NCI-H82 treated with DMSO at 0.1 percent for 48 hours (cell line): ENCODE data around the gene MS4A13.
A peak's percentile ranks its signal among the peaks of the same experiment; 100 is the strongest.
"Not testable (repeated sequence)": the region's sequence is repeated elsewhere in the genome, so short reads cannot be mapped to it uniquely, and the experiment has no call there.

Source experiments
- DNase-seq: peaks from one replicate; lab custom pipeline; 2025; ENCODE audit not compliant: unreplicated experiment; lab: John Stamatoyannopoulos, UW

The MS4A13 gene, protein sequence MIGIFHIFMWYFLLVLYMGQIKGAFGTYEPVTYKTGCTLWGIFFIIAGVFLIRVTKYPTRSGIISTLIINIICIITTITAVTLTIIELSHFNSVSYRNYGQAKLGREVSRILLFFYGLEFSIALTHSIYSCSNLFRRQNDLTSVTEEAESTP

DNA sequence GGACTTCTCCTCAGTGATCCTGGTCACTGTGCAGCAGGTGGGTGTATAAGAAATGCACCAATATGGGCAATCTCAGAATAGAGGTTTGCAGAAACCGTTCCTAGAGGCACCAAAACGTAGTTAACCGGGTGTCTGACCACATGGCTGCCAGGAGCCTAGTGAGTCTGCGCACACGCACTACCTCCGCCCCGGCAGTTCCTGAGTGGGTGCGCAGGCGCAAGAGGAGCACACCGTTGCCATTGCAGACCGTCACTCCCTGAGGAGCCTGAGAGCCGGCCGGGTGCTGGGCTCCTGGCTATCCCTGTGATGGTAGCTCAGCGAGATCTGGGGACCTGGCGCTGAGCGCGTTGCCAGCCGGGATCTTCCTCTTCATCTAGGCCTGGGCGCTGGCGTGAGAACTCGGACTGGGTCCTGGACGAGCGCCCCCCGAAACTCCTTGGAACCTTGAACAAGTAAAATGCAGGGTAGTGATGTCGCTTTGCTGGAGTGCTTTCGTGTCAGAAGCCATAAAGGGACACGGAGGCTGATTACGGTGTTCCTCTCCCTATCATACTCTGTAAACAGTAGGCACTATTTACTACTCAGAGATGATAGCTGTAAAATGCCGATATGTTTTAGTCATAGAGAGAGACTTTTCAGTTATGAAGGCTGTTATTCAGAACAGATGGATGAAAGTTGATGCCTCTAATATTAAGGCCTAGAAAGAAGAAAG is at the start of gene MS4A13:
Gene MS4A13, plus strand, starts transcription at position 249 of the 712 bp plus-strand sequence. CDS start 2,692 bp downstream, outside the sequence.
- DNase-seq, result no peak

DNA sequence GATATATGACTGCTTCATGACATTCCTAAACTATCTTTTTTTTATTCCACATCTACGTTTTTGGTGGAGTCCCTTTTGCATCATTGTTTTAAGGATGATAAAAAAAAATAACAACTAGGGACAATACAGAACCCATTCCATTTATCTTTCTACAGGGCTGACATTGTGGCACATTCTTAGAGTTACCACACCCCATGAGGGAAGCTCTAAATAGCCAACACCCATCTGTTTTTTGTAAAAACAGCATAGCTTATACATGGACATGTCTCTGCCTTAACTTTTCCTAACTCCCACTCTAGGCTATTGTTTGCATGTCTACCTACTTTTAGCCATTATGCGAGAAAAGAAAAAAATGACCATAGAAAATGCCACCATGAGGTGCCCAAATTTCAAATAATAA is 46.4 kb upstream of the MS4A13 start:
- no peak for DNase-seq

DNA sequence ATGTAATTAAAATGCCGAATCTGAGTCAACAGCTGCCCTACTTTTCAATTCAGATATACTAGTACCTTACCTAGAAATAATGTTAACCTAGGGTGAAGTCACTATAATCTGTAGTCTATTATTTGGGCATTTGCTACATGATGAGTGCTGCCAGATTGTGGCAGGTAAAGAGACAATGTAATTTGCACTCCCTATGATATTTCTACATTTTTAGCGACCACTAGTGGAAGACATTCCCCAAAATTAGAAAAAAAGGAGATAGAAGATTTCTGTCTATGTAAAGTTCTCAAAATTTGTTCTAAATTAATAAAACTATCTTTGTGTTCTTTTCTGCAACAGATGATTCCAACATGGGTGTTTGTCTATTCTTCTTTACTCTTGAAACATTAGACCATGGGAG is 45.5 kb upstream of the MS4A13 start:
- no peak for DNase-seq

DNA sequence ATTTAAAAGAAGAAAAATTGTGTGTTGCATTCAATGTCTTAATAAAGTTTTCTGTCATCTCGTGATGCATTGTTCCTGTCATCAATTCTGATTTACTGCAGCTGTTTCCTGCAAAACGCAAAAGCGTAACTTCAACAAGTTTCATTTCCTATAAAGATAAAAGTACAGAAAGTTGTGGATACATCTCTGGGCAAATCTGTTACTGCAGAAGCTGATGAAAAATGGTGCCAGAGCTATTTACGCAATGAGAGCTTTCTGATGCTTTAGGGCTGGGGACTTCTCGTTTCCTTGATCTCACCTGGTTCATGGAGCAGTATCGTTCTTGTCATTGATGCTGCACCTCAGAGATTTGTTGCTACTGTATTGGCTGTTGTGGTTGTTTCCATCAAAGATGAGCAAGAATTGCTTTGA is 38.2 kb upstream of the MS4A13 start:
- DNase-seq, result no peak

DNA sequence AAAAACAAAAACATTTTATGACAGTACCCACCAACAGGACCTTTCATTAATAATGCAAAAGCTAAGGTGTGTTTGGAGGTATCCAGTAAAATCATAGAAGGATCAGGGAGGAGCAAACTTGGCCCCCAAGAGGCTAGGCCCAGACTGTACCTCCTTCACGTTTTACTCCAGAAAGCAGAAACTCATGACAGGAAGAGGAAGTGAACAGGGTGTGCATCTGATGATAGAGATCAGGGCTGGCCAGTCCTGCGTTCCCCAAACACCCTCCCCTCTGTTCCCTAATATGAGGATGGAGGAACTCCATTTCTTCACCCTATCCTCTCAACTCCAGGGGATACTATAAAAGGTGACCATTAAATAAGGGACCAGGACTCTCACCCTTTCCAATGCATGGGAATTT is 32.8 kb upstream of the MS4A13 start:
- no peak for DNase-seq

DNA sequence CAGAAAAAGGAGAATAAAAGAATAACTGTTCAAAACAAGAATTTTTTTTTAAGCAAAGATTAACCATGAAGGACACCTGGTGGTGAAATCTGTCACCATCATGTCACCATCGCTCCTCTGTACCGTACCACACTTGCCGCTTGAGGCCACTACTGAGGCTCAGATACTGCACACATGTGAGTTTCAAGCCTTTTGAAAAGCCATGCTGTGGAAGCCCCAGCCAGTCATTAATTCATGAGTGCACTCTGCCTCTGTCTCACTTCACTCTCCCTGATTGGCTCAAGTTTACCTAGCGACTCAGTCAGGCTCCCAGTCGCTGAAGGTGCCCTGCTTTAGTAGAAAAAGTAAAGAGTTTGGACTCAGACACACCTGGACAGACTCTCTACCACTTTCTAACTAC is 29.2 kb upstream of the MS4A13 start:
- DNase-seq, result peak; percentile 17

DNA sequence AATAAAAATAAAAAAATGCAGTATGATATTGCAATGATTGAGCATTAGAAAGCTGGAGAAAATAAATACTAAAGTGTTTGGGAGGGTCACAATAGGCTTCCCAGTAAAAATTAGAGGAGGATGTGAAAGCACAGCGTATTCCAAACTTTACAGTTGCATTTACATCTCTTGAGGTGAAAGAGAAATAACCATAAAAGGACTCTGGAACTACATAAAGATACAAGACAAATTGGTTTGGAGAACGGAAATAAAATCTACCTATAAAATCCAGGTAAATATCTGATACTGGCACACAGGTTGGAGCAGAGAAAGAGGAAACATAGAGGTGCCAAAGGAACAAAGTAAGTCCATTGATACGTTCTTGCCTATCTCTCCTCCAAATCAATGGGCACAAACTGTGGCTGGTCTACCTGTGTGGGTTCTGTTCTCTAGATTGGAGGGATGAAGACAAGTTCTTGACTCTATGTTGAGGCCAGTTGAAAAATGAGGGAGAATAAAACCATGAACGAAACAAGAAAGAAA is 22.6 kb upstream of the MS4A13 start, which contains the start of gene MS4A12:
Gene MS4A12, plus strand, starts transcription at position 291 of the 522 bp plus-strand sequence. CDS start 4,541 bp downstream, outside the sequence.
- no peak for DNase-seq

DNA sequence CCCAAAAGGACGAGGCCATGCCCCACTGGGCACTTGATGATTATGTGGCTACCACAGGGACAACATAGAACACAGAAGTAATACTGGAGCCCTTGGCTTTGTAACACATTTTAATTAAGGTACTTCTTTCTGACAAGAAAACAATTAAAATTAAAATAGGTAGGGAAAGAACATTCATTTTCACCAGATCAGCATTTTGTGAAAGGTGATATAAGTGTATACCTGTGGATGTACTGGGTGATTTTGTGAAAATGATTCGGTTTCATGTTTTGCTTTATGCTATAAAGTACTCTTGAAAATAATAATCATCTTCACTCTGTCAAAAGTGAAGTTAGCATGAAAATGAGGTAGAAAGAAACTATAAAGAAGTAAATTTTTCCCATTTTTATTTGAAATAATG is 21.7 kb upstream of the MS4A13 start:
- DNase-seq, result no peak

DNA sequence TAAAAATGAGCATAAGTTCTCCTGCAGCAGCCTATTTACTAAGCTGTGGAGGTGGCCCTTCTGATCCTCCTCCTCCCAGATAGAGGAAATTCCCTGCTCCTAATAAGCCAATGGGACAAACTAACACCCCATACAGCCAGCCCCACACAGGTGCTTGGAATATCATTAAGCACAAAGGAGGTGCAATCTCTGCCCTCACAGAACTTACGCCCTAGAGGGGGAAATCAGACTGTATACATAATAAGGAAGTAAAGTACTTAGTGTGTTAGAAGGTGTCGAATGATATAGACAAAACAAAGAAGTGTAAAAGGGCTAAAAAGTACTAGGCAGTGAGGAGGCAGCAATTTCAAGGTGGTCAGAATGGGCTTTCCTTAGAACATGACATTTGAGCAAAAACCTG is 16.8 kb upstream of the MS4A13 start:
- DNase-seq, result no peak

DNA sequence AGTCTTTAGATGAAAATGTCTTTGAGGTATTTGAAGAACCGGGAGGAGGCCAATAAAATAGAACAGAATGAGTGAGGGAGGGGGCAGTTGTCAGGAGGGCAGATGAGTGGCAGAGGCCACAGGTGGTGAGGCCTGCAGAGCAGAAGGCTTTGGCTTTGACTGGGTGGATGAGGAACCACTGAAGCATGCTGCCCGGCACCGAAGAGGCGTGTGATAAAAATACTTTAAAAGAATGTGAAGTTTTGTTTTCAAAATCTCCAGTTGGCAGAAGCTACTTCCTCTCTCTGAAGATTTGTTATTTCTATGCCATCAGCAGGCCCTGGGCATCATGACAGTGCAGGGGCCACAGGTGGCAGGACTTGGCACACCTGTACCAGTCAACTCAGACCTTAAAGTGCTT is 16.3 kb upstream of the MS4A13 start:
- DNase-seq, result no peak

DNA sequence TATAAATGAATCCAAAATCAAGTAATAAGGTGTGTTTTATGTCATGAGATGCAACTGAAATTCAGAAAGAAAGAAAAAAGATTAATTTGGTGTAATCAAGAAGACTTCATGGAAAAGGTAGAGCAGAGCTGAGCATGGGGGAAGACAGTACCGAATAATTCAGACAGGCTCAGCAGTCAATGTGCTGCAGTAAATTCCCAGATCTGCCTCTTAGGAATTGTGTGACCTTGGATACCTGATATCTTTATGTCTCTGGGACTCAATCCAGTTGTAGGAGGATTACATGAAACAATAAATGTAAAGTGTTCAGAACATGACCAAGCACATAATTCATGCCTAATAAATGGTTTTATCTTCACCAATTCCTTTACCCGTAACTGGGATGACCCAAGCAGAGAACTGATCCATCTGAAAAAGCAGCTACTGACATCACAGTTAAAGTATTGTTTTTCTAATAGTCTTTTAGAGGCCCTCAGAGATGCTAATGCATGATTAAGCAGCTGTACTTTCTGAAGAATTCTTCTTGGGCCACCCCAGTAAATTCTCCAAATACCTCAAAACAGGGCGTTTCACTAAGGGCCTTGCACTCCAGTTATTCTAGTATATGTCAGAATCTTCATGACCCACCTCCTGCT is 14.8 kb upstream of the MS4A13 start:
- DNase-seq, result no peak

DNA sequence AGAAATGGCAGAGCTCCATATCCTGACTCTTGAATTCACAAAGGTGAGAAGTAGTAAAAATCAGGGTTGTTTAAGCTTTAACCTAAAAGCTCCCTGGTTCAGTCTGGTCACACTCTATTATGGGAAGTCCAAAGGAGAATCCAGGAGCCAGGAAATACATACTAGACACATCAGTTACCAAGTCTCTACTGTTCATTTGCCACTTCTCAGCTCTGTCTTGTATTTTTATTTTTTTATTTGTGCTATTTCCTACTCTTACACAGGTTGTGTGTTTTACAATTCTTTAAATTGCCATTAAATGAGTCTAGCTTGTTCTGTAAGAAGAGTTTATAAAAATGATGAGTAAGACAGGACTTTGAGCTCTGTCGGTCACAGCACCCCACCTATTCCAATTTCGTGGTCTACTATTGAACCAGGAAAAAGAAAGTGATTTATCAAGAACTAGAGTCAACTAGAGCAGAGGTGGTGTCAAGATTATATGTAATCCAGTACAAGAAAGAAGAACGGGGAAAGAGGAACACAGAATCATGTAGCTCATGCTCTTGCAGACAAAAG is 12.9 kb upstream of the MS4A13 start:
- DNase-seq, result no peak

DNA sequence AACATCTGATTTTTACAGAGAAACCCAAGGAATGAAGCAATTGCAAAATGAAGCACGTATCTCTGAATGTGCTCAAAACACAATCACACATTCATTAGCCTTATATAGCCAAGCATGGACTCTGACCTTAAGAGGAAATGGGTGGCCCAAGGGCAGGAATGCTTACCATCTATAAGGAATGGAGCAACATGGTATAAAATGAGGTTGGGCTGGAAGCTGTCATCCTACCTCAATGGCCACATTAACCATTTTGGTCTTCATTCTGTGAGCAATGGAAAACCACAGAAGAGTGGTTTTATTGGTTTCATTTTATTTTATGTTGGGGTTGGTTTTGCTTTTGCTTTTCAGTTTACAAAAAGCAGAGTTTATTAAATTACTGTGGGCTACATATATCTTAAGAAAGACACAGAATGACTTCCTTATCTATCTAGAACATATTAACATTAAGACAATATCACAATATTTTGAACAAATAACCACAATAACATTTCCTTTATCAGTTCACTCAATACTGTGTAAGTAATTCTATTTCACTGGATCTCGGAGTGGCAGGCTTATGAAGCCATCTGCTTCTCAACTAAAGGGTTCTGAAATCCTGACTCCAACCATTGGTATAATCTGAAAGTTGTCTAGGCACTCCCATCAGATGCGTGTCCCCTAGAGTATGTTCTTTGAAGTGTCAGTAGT is 10.8 kb upstream of the MS4A13 start:
- no peak for DNase-seq

DNA sequence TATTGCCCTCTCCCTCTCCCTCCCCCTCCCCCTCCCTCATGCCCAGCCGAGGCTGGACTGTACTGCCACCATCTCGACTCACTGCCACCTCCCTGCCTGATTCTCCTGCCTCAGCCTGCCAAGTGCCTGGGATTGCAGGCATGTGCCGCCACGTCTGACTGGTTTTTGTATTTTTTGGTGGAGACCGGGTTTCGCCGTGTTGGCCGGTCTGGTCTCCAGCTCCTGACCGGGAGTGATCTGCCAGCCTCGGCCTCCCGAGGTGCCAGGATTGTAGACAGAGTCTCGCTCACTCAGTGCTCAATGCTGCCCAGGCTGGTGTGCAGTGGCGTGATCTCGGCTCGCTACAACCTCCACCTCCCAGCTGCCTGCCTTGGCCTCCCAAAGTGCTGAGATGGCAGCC is 5.6 kb upstream of the MS4A13 start:
- DNase-seq, result not testable (repeated sequence)

DNA sequence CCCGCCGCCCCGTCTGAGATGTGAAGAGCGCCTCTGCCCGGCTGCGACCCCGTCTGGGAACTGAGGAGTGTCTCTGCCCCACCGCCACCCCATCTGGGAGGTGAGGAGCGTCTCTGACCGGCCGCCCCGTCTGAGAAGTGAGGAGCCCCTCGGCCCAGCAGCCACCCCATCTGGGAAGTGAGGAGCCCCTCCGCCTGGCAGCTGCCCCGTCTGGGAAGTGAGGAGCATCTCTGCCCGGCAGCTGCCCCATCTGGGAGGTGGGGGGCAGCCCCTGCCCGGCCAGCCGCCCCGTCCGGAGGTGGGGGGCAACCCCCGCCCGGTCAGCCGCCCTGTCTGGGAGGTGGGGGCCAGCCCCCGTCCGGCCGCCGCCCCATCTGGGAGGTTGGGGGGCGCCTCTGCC is 5.0 kb upstream of the MS4A13 start:
- DNase-seq, result not testable (repeated sequence)

DNA sequence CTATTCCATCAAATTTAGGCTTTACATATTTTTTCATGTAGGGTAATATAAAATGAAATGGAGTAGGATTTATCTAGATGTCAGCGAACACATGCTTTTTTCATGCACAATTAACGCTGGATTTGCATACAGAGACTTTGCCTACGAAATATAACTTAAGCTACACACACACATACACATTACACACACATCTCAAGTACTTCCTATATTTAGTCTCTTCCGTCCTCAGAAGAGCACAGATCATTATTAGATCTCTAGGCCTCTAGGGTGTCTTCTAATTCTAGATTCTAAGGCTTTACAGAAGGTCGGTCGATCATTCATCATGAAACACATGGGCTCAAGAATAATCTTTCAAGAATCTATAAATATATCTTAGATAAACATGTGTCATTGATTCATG is 3.8 kb upstream of the MS4A13 start:
- DNase-seq, result no peak

DNA sequence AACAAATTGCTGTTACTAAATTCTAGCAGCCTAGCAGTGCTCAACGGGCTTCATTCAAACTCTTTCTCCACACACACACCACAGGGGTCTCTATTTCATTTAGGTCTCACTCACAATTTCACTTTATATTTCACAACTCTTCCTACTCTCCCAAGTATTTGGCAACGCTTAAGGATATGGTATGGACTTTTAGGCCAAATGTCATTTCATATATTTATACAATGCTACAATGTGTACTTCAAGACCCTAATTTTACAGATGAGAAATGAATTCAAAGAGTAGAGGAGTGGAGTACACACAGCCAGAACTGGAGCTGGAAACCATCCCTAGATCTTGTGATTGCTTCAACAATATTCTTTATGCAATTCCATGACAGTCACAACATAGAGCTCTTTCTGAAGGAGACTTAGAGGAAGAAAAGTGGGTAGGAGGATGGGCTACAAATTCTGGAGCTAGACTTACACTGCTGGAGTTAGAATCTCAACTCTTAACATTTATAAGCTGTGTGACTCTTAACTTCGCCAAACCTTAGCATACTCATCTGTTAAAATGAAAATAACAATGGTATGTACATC is 2.5 kb upstream of the MS4A13 start:
- no peak for DNase-seq

DNA sequence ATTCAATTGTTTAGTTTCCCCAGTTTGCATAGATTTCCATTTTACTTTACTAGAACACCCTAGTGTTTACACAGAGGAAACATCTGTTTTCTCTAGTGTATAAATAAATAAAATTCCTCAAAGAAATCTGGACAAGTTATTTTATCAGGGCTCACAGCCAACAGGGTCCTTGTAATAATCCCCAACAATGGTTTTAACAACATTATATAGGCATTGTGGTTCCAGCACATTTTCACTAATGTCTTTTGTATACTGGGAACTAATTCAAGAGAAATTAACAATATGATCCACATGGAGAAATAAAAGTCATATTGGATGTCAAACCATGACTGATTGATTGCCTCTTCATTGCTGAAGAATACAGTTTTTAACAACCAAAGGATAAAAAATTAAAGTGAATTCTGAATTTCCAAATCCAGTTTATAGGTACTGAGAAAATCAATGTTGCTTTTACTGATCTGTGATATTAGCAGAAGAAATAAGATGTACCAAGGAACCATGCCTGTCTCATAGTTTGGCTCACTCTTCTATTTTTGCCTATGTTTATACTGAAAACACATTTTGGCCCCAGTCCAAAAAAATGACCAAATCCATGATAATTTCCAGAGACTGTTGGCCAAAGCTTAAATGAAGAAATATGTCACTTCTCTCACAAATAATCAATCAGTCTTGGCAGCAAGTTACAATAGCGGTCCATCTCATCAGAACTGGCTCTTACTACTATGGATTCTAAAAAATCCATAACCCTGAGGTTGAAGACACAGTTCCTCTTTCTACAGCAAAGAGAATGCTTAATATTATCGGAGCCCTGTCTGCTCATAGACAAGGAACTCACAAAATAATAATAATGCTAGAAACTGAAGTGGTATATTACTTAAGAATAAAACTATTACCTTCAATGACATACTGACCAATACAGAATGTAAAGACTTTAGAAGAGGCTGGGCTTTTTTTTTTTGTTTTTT is 1.4 kb upstream of the MS4A13 start:
- DNase-seq, result no peak

DNA sequence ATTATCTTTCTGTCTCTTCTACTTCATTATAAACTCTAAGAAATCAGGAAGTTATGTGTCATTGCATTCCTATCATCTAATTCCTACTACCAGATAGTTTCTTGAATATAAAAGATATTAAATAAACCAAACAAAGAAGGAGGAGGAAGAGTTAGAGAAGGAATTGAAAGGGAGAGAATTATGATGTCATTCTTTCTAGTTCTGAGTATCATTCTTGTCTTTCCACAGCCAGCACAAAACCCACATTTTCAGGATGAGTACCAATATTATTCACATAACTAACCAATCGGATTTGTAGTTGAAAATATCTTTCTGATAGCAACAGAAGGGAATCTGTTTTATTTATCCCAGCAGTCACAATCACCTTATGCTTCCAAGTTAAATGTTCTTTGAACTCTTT is 13.3 kb downstream of the MS4A13 start:
- no peak for DNase-seq

DNA sequence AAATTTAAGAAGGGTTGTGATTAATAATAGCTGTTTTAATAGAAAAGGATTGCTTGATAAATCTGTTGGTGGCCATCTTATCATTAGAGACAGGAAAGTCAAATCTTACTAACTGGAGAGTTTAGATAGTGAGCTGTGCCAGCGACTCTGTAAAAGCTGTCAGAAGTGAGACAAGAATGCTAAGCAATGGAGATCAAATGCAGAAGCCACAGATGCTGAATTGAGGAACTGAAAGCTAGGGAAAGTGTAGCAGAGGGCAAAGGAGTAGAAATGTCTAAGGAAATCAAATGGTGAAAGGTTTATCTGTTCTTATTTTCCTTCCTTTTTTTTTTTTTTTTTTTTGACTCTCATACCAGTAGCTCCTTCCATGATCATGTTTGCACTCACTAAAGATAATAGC is 13.7 kb downstream of the MS4A13 start:
- no peak for DNase-seq
